Spleen (tissue), 7 donors: ENCODE results near the gene SMIM23.

Source experiments
- POLR2A ChIP-seq, 3 donors: fragments of 450-650 bp; IDR thresholded peaks; one replicate each; pipeline ENCODE4 v1.5.1; 2017; ENCODE audit warnings: antibody characterized with exemption in 3 of 3, mild to moderate bottlenecking in 1 of 3
- POLR2AphosphoS5 ChIP-seq, 3 donors: sonication (generic); formaldehyde crosslinking; IDR thresholded peaks; one replicate each; pipeline ENCODE4 v1.5.1; 2017; ENCODE audit warnings: antibody characterized with exemption in 3 of 3
- TF ChIP-seq, protein P1 (sequence below), 11 experiments: fragments of 200-600 bp in 7 of 11; fragments of 450-650 bp in 4 of 11; sonication (generic) in 4 of 11; IDR thresholded peaks in 8 of 11; conservative IDR thresholded peaks in 3 of 11; 1 replicate in 7 of 11; 2 replicates in 4 of 11; pipeline versions ENCODE4 v1.4.0 to v1.8.0; 2016 to 2021; ENCODE audit warnings: antibody characterized with exemption in 11 of 11, inconsistent platforms in 4 of 11, mild to moderate bottlenecking in 1 of 11
- donor health status: DM: no; HTN: no; CAD: no; lungs with moderate emphysema.
- donor health status: DM: no; HTN: no; CAD: no.
- donor health status: DM: no; HTN: no; CAD: no.

DNA sequence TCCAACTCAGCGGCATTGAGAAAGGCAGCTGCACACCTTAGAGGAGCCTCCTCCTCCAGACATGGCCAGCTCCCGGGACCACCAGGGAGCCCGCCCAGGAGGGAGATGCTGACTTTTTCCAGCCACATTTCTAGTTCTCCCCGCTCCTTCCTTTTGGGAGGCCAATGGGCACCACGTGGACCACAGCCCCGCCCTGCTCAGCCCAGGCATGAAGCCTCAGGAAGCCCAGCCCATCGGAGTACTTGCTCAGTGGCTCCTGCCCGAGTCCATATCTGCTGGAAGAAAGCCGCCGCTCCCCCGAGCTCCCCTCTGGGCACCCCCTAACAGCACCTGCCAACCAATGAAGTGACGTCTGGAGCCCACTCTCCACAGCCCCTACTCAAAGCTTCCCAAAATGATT, 52.4 kb downstream of the SMIM23 start:
- TF ChIP-seq, protein P1, sequence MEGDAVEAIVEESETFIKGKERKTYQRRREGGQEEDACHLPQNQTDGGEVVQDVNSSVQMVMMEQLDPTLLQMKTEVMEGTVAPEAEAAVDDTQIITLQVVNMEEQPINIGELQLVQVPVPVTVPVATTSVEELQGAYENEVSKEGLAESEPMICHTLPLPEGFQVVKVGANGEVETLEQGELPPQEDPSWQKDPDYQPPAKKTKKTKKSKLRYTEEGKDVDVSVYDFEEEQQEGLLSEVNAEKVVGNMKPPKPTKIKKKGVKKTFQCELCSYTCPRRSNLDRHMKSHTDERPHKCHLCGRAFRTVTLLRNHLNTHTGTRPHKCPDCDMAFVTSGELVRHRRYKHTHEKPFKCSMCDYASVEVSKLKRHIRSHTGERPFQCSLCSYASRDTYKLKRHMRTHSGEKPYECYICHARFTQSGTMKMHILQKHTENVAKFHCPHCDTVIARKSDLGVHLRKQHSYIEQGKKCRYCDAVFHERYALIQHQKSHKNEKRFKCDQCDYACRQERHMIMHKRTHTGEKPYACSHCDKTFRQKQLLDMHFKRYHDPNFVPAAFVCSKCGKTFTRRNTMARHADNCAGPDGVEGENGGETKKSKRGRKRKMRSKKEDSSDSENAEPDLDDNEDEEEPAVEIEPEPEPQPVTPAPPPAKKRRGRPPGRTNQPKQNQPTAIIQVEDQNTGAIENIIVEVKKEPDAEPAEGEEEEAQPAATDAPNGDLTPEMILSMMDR (IDR thresholded peaks at IDR 0.05 in 8 of 11, conservative IDR thresholded peaks at IDR 0.05 in 3 of 11) = no peak
- TF ChIP-seq POLR2A (IDR thresholded peaks at IDR 0.05) = no peak
- no peak for TF ChIP-seq POLR2AphosphoS5 (IDR thresholded peaks at IDR 0.05)
